T-helper 1 cell treated with Interleukin-12 subunit alpha and Interleukin-12 subunit beta and Interleukin-4 antibody, amounts not matched to agents 30 μg/mL and 1 μg/mL, for 36 hours (primary cell): ENCODE results near the gene PGPEP1.
A peak's percentile ranks its signal among the peaks of the same experiment; 100 is the strongest.

Experiments
- H3K27ac Mint-ChIP-seq: one replicate; pipeline ENCODE4 v1.8.0; 2021; ENCODE audit warnings: mild to moderate bottlenecking, mixed read lengths
- H3K27me3 Mint-ChIP-seq: one replicate; pipeline ENCODE4 v1.8.0; 2021; ENCODE audit warnings: low read depth, mixed read lengths
- H3K36me3 Mint-ChIP-seq: one replicate; pipeline ENCODE4 v1.8.0; 2021; ENCODE audit warnings: low read depth, mixed read lengths
- H3K4me1 Mint-ChIP-seq: one replicate; pipeline ENCODE4 v1.8.0; 2021; ENCODE audit warnings: low read depth, mixed read lengths
- H3K4me3 Mint-ChIP-seq: one replicate; pipeline ENCODE4 v1.8.0; 2021; ENCODE audit warnings: mild to moderate bottlenecking, moderate library complexity, mixed read lengths
- H3K9me3 Mint-ChIP-seq: one replicate; pipeline ENCODE4 v1.8.0; 2021; ENCODE audit warnings: mixed read lengths

Gene PGPEP1

GRCh38 chr19:18340190-18340989 lies at the start of gene PGPEP1:
PGPEP1 (plus strand) TSS chr19:18340598; CDS start chr19:18340682, 84 bp downstream.
- H3K27ac Mint-ChIP-seq = peak within 1 kb of the TSS; percentile 79
- peaks cover 4% of the 10 kb centered on the region for H3K36me3 Mint-ChIP-seq

GRCh38 chr19:18291019-18291524 lies 49.3 kb upstream of the PGPEP1 start:
- peak overlapping the region; percentile 97 for H3K27ac Mint-ChIP-seq
- H3K9me3 Mint-ChIP-seq = peaks cover 3% of the 10 kb centered on the region
- peaks cover 10% of the 10 kb centered on the region for H3K36me3 Mint-ChIP-seq
- peaks cover 52% of the 10 kb centered on the region for H3K4me1 Mint-ChIP-seq
- no peaks in the 10 kb centered on the region for H3K27me3 Mint-ChIP-seq
- peak overlapping the region; percentile 95 for H3K4me3 Mint-ChIP-seq

More at GRCh38 chr19:18340190-18340989, at the start of gene PGPEP1:
- H3K27me3 Mint-ChIP-seq = no peaks in the 10 kb centered on the region
- peak within 1 kb of the TSS; percentile 82 for H3K4me3 Mint-ChIP-seq
- H3K4me1 Mint-ChIP-seq = peaks cover 8% of the 10 kb centered on the region
- H3K9me3 Mint-ChIP-seq = no peaks in the 10 kb centered on the region

GRCh38 chr19:18291590-18292461 lies 48.6 kb upstream of the PGPEP1 start:
- peaks cover 8% of the 10 kb centered on the region for H3K36me3 Mint-ChIP-seq
- H3K9me3 Mint-ChIP-seq = peaks cover 4% of the 10 kb centered on the region
- peak overlapping the region; percentile 98 for H3K4me3 Mint-ChIP-seq
- H3K27me3 Mint-ChIP-seq = no peaks in the 10 kb centered on the region
- H3K27ac Mint-ChIP-seq = peak overlapping the region; percentile 100
- H3K4me1 Mint-ChIP-seq = peaks cover 49% of the 10 kb centered on the region

GRCh38 chr19:18292462-18292809 lies 48.0 kb upstream of the PGPEP1 start:
- Mint-ChIP-seq H3K4me3 (peak overlapping the region; percentile 98), H3K27me3 (no peaks in the 10 kb centered on the region), H3K9me3 (peaks cover 4% of the 10 kb centered on the region), H3K27ac (peak overlapping the region; percentile 100), H3K36me3 (peaks cover 11% of the 10 kb centered on the region), H3K4me1 (peaks cover 49% of the 10 kb centered on the region)

GRCh38 chr19:18292810-18293641 lies 47.4 kb upstream of the PGPEP1 start:
- Mint-ChIP-seq H3K27ac (peak overlapping the region; percentile 100), H3K27me3 (no peaks in the 10 kb centered on the region), H3K36me3 (peaks cover 11% of the 10 kb centered on the region), H3K4me3 (peak overlapping the region; percentile 98), H3K9me3 (peaks cover 4% of the 10 kb centered on the region), H3K4me1 (peaks cover 49% of the 10 kb centered on the region)

- H3K4me1 Mint-ChIP-seq = peaks cover 48% of the 10 kb centered on the region
Observed at GRCh38 chr19:18293642-18294466, 46.5 kb upstream of the PGPEP1 start.

GRCh38 chr19:18294467-18294864 lies 45.9 kb upstream of the PGPEP1 start:
- H3K36me3 Mint-ChIP-seq = peaks cover 11% of the 10 kb centered on the region
- peak overlapping the region; percentile 100 for H3K27ac Mint-ChIP-seq
- H3K4me1 Mint-ChIP-seq = peaks cover 49% of the 10 kb centered on the region
- H3K9me3 Mint-ChIP-seq = peaks cover 4% of the 10 kb centered on the region
- H3K4me3 Mint-ChIP-seq = peak overlapping the region; percentile 78
- H3K27me3 Mint-ChIP-seq = no peaks in the 10 kb centered on the region

More at GRCh38 chr19:18293642-18294466, 46.5 kb upstream of the PGPEP1 start:
- Mint-ChIP-seq H3K27me3 (no peaks in the 10 kb centered on the region), H3K36me3 (peaks cover 11% of the 10 kb centered on the region), H3K4me3 (peak overlapping the region; percentile 98), H3K27ac (peak overlapping the region; percentile 100), H3K9me3 (peaks cover 4% of the 10 kb centered on the region)

GRCh38 chr19:18295034-18295451 lies 45.4 kb upstream of the PGPEP1 start:
- peaks cover 44% of the 10 kb centered on the region for H3K4me1 Mint-ChIP-seq
- H3K4me3 Mint-ChIP-seq = peak overlapping the region; percentile 78
- H3K36me3 Mint-ChIP-seq = peaks cover 11% of the 10 kb centered on the region
- H3K27me3 Mint-ChIP-seq = no peaks in the 10 kb centered on the region
- peaks cover 4% of the 10 kb centered on the region for H3K9me3 Mint-ChIP-seq
- H3K27ac Mint-ChIP-seq = peak overlapping the region; percentile 100

- Mint-ChIP-seq H3K4me3 (no peak overlapping the region), H3K27ac (peak overlapping the region; percentile 65), H3K4me1 (peaks cover 35% of the 10 kb centered on the region), H3K36me3 (peaks cover 9% of the 10 kb centered on the region), H3K27me3 (no peaks in the 10 kb centered on the region), H3K9me3 (peaks cover 4% of the 10 kb centered on the region)
Observed at GRCh38 chr19:18297308-18297707, 43.1 kb upstream of the PGPEP1 start.

GRCh38 chr19:18298601-18299000 lies 41.8 kb upstream of the PGPEP1 start:
- H3K36me3 Mint-ChIP-seq = peaks cover 7% of the 10 kb centered on the region
- H3K4me1 Mint-ChIP-seq = peaks cover 32% of the 10 kb centered on the region
- no peaks in the 10 kb centered on the region for H3K27me3 Mint-ChIP-seq
- no peak overlapping the region for H3K4me3 Mint-ChIP-seq
- peaks cover 4% of the 10 kb centered on the region for H3K9me3 Mint-ChIP-seq
- peak overlapping the region; percentile 57 for H3K27ac Mint-ChIP-seq

- peaks cover 8% of the 10 kb centered on the region for H3K36me3 Mint-ChIP-seq
- no peak overlapping the region for H3K4me3 Mint-ChIP-seq
- no peaks in the 10 kb centered on the region for H3K27me3 Mint-ChIP-seq
- H3K4me1 Mint-ChIP-seq = peaks cover 28% of the 10 kb centered on the region
- H3K27ac Mint-ChIP-seq = no peak overlapping the region
- H3K9me3 Mint-ChIP-seq = peaks cover 4% of the 10 kb centered on the region
Observed at GRCh38 chr19:18299654-18300053, 40.7 kb upstream of the PGPEP1 start.

- H3K27me3 Mint-ChIP-seq = no peaks in the 10 kb centered on the region
- peaks cover 6% of the 10 kb centered on the region for H3K36me3 Mint-ChIP-seq
- peaks cover 26% of the 10 kb centered on the region for H3K4me1 Mint-ChIP-seq
- peak overlapping the region; percentile 42 for H3K4me3 Mint-ChIP-seq
- H3K27ac Mint-ChIP-seq = no peak overlapping the region
- peaks cover under 1% of the 10 kb centered on the region for H3K9me3 Mint-ChIP-seq
Observed at GRCh38 chr19:18300930-18301717, 39.3 kb upstream of the PGPEP1 start.
